Spinal cord (tissue), 10 donors: ENCODE measurements around the gene UBTD1. TPM values are rescaled to one million over a fixed set of nuclear protein-coding genes. Genes with fewer than 3 reads are reported as not detected.

Source experiments
- DNase-seq, 6 donors: peaks; one replicate each; pipeline versions ENCODE4 v3.0.0 to v3.0.0-alpha.2; 2013 to 2015; ENCODE audit warnings: low spot score in 6 of 6, low read depth in 4 of 6
- H3K27ac ChIP-seq: one replicate; pipeline ENCODE4 v1.5.1; 2013; ENCODE audit warnings: low read depth, low read length, control low read depth
- H3K27me3 ChIP-seq: one replicate; pipeline ENCODE4 v1.6.1; 2013; ENCODE audit warnings: low read length; ENCODE audit not compliant: control insufficient read depth, insufficient read depth
- H3K36me3 ChIP-seq: one replicate; pipeline ENCODE4 v1.6.1; 2013; ENCODE audit warnings: low read length; ENCODE audit not compliant: control insufficient read depth, insufficient read depth
- H3K4me1 ChIP-seq: one replicate; pipeline ENCODE4 v1.6.1; 2013; ENCODE audit warnings: low read length; ENCODE audit not compliant: control insufficient read depth, insufficient read depth
- H3K4me3 ChIP-seq: one replicate; pipeline ENCODE4 v1.5.1; 2013; ENCODE audit warnings: low read depth, low read length, control low read depth
- H3K9me3 ChIP-seq: one replicate; pipeline ENCODE4 v1.6.1; 2013; ENCODE audit warnings: low read length; ENCODE audit not compliant: control insufficient read depth, insufficient read depth
- WGBS: methylation state at CpG from one replicate; pipeline ENCODE4 v1.1.5; 2013; ENCODE audit warnings: missing lambda C conversion rate; ENCODE audit not compliant: insufficient coverage; 5-methylcytosine and 5-hydroxymethylcytosine counted together
- polyA plus RNA-seq, 2 donors: library from polyadenylated mRNA; unstranded; fragments of 120-200 nt; gene quantifications; one replicate each; pipeline ENCODE4 v1.2.1, GENCODE V29; 2013; ENCODE audit not compliant: insufficient read length in 2 of 2
- total RNA-seq, 2 donors: library from RNA; depleted of rRNA in 1 of 2; stranded (reverse); fragments of 120-200 nt in 1 of 2; fragments of >200 nt in 1 of 2; gene quantifications; one replicate each; pipeline versions ENCODE4 v1.2.3 to v1.2.4, GENCODE V29; 2013 to 2014
- donor health status: healthy.

The UBTD1 gene
- total and polyA plus RNA-seq, 4 donors, result 4.6 to 16.4 (median 13.3) TPM

- WGBS, result 93% methylated on average over 8 of the region's 10 CpGs
- Histone ChIP-seq H3K27ac (no peak overlapping the region), H3K4me3 (no peak overlapping the region), H3K4me1 (peaks cover 26% of the 10 kb centered on the region), H3K27me3 (no peaks in the 10 kb centered on the region), H3K9me3 (no peaks in the 10 kb centered on the region), H3K36me3 (peaks cover 3% of the 10 kb centered on the region)
- no peak for DNase-seq
Measured at GRCh38 chr10:97531401-97531986, 32.8 kb downstream of the UBTD1 start.

DNA sequence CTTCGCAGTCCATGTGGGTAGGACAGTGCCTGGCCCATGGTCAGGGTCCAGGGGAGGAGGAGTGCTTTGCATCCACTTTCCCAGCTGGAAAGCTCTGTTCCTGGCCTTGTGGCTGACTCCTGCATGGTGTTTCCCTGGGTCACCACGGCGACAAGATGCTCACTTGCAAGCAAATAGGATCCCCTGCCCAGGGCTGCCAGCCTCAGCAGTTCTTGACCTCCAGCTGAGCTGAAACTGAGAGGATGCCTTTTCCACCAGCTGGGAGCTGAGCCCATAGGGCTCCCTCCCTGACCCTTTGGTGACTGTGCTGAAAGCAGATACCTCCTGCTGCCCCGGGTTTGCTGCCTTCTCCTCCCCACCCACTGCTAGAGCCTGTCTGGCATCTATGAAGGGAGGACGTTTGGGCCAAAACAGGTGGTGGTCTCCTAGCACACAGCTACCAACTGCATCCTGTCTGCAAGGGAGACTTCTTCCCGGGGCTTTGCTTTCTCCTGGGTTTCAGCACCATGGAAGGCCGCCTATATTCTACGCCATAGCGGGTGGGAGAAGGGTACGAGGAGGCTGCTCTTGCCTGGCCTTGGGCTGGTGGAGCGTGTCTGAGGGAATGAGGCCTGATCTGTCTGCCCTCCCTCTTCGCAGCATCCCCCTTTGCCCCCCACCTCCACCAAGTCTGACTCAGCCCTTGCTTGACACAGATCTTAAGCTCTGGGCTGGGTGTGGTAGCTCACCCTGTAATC is 34.4 kb downstream of the UBTD1 start:
- H3K9me3 ChIP-seq, result no peaks in the 10 kb centered on the region
- H3K4me3 ChIP-seq, result no peak overlapping the region
- peaks cover 26% of the 10 kb centered on the region for H3K4me1 ChIP-seq
- peak overlapping the region; percentile 61 for H3K27ac ChIP-seq
- peak in 2 of 6 donors; percentile 41 to 74 for DNase-seq
- no peaks in the 10 kb centered on the region for H3K27me3 ChIP-seq
- 63% methylated on average over 4 of the region's 12 CpGs for whole genome bisulfite sequencing
- H3K36me3 ChIP-seq, result peaks cover 3% of the 10 kb centered on the region

DNA sequence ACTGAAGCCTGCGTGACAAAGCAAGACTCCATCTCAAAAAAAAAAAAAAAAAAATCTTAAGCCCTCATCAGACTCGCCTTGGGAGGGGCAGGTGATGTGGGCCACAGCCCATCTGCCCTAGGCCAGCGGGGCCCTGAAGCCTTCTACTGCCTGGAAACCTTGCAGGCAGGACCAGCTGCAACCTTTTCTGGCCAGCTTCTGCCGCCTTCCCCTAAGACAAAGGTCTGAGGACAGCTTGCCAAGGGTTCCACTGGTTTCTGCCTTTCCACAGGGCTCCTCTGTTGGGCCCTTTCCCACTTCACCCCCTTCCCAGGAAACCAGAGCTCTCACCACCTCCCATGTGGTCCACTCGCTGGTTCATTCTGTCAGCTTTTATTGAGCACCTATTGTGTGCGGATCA is 35.2 kb downstream of the UBTD1 start:
- Histone ChIP-seq H3K4me3 (no peak overlapping the region), H3K27ac (peak overlapping the region; percentile 61), H3K9me3 (no peaks in the 10 kb centered on the region), H3K4me1 (peaks cover 31% of the 10 kb centered on the region), H3K36me3 (peaks cover 3% of the 10 kb centered on the region), H3K27me3 (no peaks in the 10 kb centered on the region)
- 78% methylated on average over 5 of the region's 6 CpGs for WGBS
- DNase-seq, result no peak

GRCh38 chr10:97534746-97535367 is 36.1 kb downstream of the UBTD1 start:
- 100% methylated on average over 4 of the region's 6 CpGs for WGBS
- Histone ChIP-seq H3K4me3 (no peak overlapping the region), H3K27me3 (no peaks in the 10 kb centered on the region), H3K27ac (no peak overlapping the region), H3K36me3 (no peaks in the 10 kb centered on the region), H3K9me3 (no peaks in the 10 kb centered on the region), H3K4me1 (peaks cover 38% of the 10 kb centered on the region)
- DNase-seq, result no peak

GRCh38 chr10:97537186-97537869 is 38.6 kb downstream of the UBTD1 start:
- no peak overlapping the region for H3K4me3 ChIP-seq
- 100% methylated on average over 1 of the region's 5 CpGs for WGBS

GRCh38 chr10:97538411-97538810 is 39.7 kb downstream of the UBTD1 start:
- Histone ChIP-seq H3K36me3 (no peaks in the 10 kb centered on the region), H3K9me3 (no peaks in the 10 kb centered on the region), H3K27ac (no peak overlapping the region), H3K4me3 (no peak overlapping the region), H3K4me1 (peaks cover 56% of the 10 kb centered on the region), H3K27me3 (no peaks in the 10 kb centered on the region)
- 84% methylated on average over 4 of the region's 4 CpGs for WGBS
- DNase-seq, result no peak

More at GRCh38 chr10:97537186-97537869, 38.6 kb downstream of the UBTD1 start:
- no peaks in the 10 kb centered on the region for H3K27me3 ChIP-seq
- no peaks in the 10 kb centered on the region for H3K36me3 ChIP-seq
- no peak for DNase-seq
- H3K4me1 ChIP-seq, result peaks cover 55% of the 10 kb centered on the region
- H3K27ac ChIP-seq, result no peak overlapping the region
- H3K9me3 ChIP-seq, result no peaks in the 10 kb centered on the region

DNA sequence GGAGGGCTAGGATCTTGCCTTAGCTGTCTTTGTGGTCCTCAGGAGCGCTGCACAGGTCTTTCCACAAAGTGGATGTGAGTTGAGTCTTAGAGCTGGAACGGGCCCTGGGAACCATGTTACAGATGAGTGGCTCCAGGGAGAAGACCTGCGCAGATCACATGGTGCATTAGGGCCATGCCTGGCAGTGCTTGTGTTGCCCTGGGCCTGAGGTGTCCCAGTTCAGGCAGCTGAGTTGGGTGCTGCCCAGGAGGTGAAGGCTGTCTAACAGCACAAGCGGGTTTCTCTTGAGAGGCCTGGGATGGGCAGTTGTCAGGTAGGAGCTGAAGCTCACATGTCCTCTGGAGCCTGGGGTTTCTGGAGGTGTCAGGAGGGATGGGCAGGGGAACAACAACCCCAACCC is 40.1 kb downstream of the UBTD1 start:
- Histone ChIP-seq H3K36me3 (no peaks in the 10 kb centered on the region), H3K27me3 (no peaks in the 10 kb centered on the region), H3K9me3 (no peaks in the 10 kb centered on the region), H3K4me1 (peaks cover 56% of the 10 kb centered on the region), H3K27ac (no peak overlapping the region), H3K4me3 (no peak overlapping the region)
- DNase-seq, result no peak
- 94% methylated on average over 4 of the region's 4 CpGs for WGBS

DNA sequence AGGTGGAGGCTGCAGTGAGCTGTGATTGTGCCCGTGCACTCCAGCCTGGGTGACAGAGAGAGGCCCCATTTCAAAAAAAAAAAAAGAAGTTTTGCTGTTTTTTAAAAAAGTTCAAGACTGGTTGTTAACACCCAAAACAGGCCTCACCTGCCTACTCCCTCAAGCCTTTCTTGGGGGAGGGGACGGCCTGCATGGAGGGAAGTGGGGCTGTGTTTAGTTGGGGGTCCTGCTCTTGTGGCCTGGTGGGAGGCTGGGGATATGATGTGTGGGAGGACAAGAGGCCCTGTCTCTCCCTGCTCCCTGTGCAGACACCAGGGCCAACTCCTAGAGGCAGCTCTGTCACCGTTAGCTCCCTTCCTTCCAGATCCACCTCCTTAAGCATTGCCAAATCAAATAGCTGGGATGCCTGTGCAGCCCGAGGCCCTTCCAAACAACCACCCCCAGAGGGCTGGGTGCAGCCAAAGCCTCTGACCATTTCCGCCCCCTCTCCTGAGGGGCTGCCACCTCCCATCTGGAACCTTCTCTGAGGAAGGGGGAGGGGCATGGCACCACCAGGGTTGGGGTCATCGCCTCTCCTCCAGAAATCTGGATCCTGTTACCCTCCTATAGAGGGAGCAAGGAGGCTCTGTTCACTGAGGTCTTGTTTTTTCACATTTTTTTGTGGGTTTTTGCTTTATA is 40.9 kb downstream of the UBTD1 start:
- Histone ChIP-seq H3K27me3 (no peaks in the 10 kb centered on the region), H3K9me3 (no peaks in the 10 kb centered on the region), H3K4me1 (peaks cover 48% of the 10 kb centered on the region), H3K4me3 (no peak overlapping the region), H3K27ac (peak overlapping the region; percentile 25), H3K36me3 (no peaks in the 10 kb centered on the region)
- WGBS, result 24% methylated on average over 3 of the region's 6 CpGs
- DNase-seq, result peak in 1 of 6 donors; percentile 45
